Measurements from ENCODE around the gene WNT3A.

DNA sequence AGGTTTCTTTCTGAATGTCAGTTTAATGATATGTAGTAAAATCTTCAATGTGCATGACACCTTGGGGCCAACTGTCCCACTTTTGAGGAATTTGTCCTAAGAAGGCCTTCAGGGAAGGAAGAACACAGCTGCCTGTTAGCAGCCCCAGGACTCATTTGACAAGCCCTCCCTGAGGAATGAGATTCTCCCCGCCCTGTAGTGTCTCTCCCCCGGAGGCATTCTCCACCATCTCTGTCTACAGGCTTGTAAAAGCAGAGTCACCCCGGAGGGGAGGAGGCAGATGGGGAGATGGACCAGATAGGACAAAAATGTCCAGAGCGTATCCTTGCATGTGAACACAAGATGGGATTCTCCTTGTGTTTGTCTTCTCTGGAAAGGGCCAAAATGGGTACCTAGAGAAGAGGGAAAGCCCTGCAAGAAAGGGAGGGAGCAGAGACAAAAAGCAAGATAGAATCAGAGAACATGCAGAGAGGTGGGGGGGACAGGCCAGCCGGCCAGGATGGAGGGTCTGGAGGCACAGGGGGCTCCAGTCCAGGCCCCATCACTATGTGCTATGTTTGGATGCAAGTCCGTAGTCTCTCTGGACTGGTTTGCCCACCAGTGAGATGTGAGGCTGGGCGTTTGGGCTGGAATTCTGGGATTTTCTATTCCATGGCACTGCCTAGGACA is 12.0 kb upstream of the WNT3A start:
- TF ChIP-seq, protein P1, sequence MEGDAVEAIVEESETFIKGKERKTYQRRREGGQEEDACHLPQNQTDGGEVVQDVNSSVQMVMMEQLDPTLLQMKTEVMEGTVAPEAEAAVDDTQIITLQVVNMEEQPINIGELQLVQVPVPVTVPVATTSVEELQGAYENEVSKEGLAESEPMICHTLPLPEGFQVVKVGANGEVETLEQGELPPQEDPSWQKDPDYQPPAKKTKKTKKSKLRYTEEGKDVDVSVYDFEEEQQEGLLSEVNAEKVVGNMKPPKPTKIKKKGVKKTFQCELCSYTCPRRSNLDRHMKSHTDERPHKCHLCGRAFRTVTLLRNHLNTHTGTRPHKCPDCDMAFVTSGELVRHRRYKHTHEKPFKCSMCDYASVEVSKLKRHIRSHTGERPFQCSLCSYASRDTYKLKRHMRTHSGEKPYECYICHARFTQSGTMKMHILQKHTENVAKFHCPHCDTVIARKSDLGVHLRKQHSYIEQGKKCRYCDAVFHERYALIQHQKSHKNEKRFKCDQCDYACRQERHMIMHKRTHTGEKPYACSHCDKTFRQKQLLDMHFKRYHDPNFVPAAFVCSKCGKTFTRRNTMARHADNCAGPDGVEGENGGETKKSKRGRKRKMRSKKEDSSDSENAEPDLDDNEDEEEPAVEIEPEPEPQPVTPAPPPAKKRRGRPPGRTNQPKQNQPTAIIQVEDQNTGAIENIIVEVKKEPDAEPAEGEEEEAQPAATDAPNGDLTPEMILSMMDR (conservative IDR thresholded peaks at IDR 0.05): no peak
- no peak for TF ChIP-seq ZFX (IDR thresholded peaks at IDR 0.05)

Data from C4-2B (cell line).